ENCODE measurements around the gene GMDS.

Gene GMDS

GRCh38 chr6:2203264-2203663 lies 42.1 kb downstream of the GMDS start:
- DNase-seq: no peak

GRCh38 chr6:2197984-2198383 lies 47.4 kb downstream of the GMDS start:
- DNase-seq: no peak

- no peak for DNase-seq
Observed at GRCh38 chr6:2197177-2197671, 48.2 kb downstream of the GMDS start.

GRCh38 chr6:2196079-2196679 lies 49.2 kb downstream of the GMDS start:
- peak; percentile 25 for DNase-seq

- no peak for DNase-seq
Observed at GRCh38 chr6:2194643-2195042, 50.8 kb downstream of the GMDS start.

GRCh38 chr6:2193931-2194330 lies 51.5 kb downstream of the GMDS start:
- no peak for DNase-seq

GRCh38 chr6:2192976-2193375 lies 52.4 kb downstream of the GMDS start:
- no peak for DNase-seq

GRCh38 chr6:2191390-2191740 lies 54.0 kb downstream of the GMDS start:
- DNase-seq: no peak

GRCh38 chr6:2190661-2191389 lies 54.6 kb downstream of the GMDS start:
- DNase-seq: no peak

- DNase-seq: no peak
Observed at GRCh38 chr6:2188856-2189384, 56.5 kb downstream of the GMDS start.

GRCh38 chr6:2188397-2188796 lies 57.0 kb downstream of the GMDS start:
- no peak for DNase-seq

GRCh38 chr6:2187826-2188225 lies 57.6 kb downstream of the GMDS start:
- DNase-seq: no peak

- peak; percentile 11 for DNase-seq
Observed at GRCh38 chr6:2186516-2186915, 58.9 kb downstream of the GMDS start.

- DNase-seq: no peak
Observed at GRCh38 chr6:2185466-2185865, 59.9 kb downstream of the GMDS start.

GRCh38 chr6:2184700-2185455 lies 60.5 kb downstream of the GMDS start:
- no peak for DNase-seq

GRCh38 chr6:2183752-2184151 lies 61.7 kb downstream of the GMDS start:
- DNase-seq: no peak

GRCh38 chr6:2183246-2183645 lies 62.2 kb downstream of the GMDS start:
- DNase-seq: no peak

GRCh38 chr6:2182251-2182650 lies 63.2 kb downstream of the GMDS start:
- DNase-seq: no peak

GRCh38 chr6:2181567-2181966 lies 63.8 kb downstream of the GMDS start:
- no peak for DNase-seq

GRCh38 chr6:2179950-2180349 lies 65.5 kb downstream of the GMDS start:
- no peak for DNase-seq

GRCh38 chr6:2179241-2179640 lies 66.2 kb downstream of the GMDS start:
- no peak for DNase-seq

GRCh38 chr6:2178125-2178524 lies 67.3 kb downstream of the GMDS start:
- no peak for DNase-seq

- DNase-seq: no peak
Observed at GRCh38 chr6:2175825-2176224, 69.6 kb downstream of the GMDS start.
